ENCODE results near the gene UMODL1. TPM values are rescaled to one million over a fixed set of nuclear protein-coding genes. Genes with fewer than 3 reads are reported as not detected.

Gene UMODL1
- total RNA-seq, 1 experiment from 2014 or later = not detected

GRCh38 chr21:42101246-42101645 is 30.1 kb downstream of the UMODL1 start:
- Histone ChIP-seq H3K18ac (ENCODE audit: insufficient read length, low read depth, low read length) (no peak overlapping the region), H3K56ac (ENCODE audit: insufficient read length, low read depth, low read length) (no peak overlapping the region), H3K9me3 (ENCODE audit: control insufficient read depth, low read depth, low read length) (no peaks in the 10 kb centered on the region), H3K79me1 (ENCODE audit: insufficient read depth, low read depth, low read length, poor library complexity, severe bottlenecking) (no peaks in the 10 kb centered on the region), H4K20me1 (ENCODE audit: control insufficient read depth, insufficient read depth, insufficient read length) (no peaks in the 10 kb centered on the region), H3K4ac (ENCODE audit: low read depth, low read length) (no peak overlapping the region), H2BK12ac (ENCODE audit: insufficient read length, low read depth, low read length) (no peak overlapping the region), H2BK5ac (ENCODE audit: insufficient read length, low read length) (no peak overlapping the region), H2BK20ac (ENCODE audit: low read depth, low read length, poor library complexity, severe bottlenecking) (no peak overlapping the region), H4K91ac (ENCODE audit: insufficient read length, low read depth, low read length) (no peak overlapping the region), H4K5ac (ENCODE audit: insufficient read length, low read depth, low read length) (no peak overlapping the region), H2AFZ (ENCODE audit: low read length) (no peak overlapping the region), H3K4me1 (ENCODE audit: insufficient read depth, low read length) (no peaks in the 10 kb centered on the region; the same call in 1 of the 2 replicates), H3K27me3 (ENCODE audit: insufficient read depth, low read length) (no peaks in the 10 kb centered on the region), H3T11ph (ENCODE audit: low read length) (no peak overlapping the region), H2BK120ac (ENCODE audit: low read depth, low read length, poor library complexity, severe bottlenecking) (no peak overlapping the region), H3K14ac (ENCODE audit: insufficient read depth, low read length) (no peak overlapping the region), H3K79me2 (ENCODE audit: insufficient read depth, low read length) (no peaks in the 10 kb centered on the region), H3K27ac (ENCODE audit: insufficient read length, low read depth, low read length) (no peak overlapping the region), H3K23me2 (ENCODE audit: insufficient read length, low read depth, low read length, poor library complexity, severe bottlenecking) (no peaks in the 10 kb centered on the region), H4K8ac (replicated peaks; ENCODE audit: insufficient read length, low read depth, low read length) (no peak overlapping the region), H2BK15ac (ENCODE audit: low read depth, low read length) (no peak overlapping the region), H3K9ac (ENCODE audit: extremely low read depth, insufficient read length, low read length) (no peak overlapping the region), H3K23ac (ENCODE audit: insufficient read length, low read depth, low read length) (no peak overlapping the region), H2AK5ac (ENCODE audit: insufficient read length, low read length) (no peak overlapping the region), H3K4me2 (ENCODE audit: insufficient read depth, insufficient read length, low read length) (no peak overlapping the region)
- no CpG with 5 or more reads among the region's 14 CpGs for WGBS (ENCODE audit: extremely low coverage, insufficient read length, low lambda C conversion rate)
- TF ChIP-seq, protein P1, sequence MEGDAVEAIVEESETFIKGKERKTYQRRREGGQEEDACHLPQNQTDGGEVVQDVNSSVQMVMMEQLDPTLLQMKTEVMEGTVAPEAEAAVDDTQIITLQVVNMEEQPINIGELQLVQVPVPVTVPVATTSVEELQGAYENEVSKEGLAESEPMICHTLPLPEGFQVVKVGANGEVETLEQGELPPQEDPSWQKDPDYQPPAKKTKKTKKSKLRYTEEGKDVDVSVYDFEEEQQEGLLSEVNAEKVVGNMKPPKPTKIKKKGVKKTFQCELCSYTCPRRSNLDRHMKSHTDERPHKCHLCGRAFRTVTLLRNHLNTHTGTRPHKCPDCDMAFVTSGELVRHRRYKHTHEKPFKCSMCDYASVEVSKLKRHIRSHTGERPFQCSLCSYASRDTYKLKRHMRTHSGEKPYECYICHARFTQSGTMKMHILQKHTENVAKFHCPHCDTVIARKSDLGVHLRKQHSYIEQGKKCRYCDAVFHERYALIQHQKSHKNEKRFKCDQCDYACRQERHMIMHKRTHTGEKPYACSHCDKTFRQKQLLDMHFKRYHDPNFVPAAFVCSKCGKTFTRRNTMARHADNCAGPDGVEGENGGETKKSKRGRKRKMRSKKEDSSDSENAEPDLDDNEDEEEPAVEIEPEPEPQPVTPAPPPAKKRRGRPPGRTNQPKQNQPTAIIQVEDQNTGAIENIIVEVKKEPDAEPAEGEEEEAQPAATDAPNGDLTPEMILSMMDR (conservative IDR thresholded peaks at IDR 0.05) = no peak
- no peaks in the 10 kb centered on the region; a peak in 1 of 7 replicates for H3K36me3 Mint-ChIP-seq (ENCODE audit: insufficient read depth in 1 of 3, low read depth in 3 of 3)
- DNase-seq = no peak
- peaks cover 12 to 16% of the 10 kb centered on the region in 2 experiments for H3K4me1 Mint-ChIP-seq
- H3K27ac Mint-ChIP-seq = no peak overlapping the region
- H3K9me3 Mint-ChIP-seq = no peaks in the 10 kb centered on the region
- no peak overlapping the region for H3K4me3 Mint-ChIP-seq
- peaks cover 7% of the 10 kb centered on the region for H3K27me3 Mint-ChIP-seq (ENCODE audit: low read depth)
